ENCODE results near the gene C16orf96. TPM values are rescaled to one million over a fixed set of nuclear protein-coding genes. Genes with fewer than 3 reads are reported as not detected.
A peak's percentile ranks its signal among the peaks of the same experiment; 100 is the strongest.

The C16orf96 gene
- total and polyA plus RNA-seq, 4 experiments from 2014 or later, result 0.29 to 0.33 TPM; not detected in 2

DNA sequence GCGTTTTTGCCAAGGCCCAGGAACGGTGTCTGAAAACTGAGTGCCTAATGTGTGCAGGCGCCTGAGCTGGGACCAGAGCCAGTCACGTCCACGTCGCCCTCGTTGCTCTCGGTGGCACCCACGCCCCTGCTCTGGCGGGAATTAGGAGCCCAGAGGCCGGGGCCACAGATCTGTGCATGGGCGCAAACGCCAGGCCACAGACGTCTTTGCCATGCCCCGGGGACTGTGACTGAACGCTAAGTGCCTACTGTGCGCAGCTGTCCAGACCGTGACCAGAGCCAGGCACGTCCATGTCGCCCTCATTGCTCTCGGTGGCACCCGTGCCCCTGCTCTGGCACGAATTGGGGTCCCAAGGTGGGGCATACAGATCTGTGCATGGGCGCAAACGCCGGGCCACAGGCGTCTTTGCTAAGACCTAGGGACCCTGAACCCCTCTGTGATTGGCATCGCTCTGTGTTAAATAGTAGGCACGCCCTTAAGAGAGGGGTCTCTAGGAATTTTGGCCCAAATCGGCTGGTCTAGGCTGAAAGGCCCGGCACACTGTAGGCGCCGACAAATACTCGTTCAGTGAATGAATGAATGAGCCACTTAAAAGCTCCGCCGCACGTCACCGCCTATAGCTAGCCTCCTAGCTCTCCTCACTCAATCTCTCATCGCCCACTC, 59.4 kb downstream of the C16orf96 start:
- Histone ChIP-seq H3K36me3 (ENCODE audit: insufficient read depth, low read length) (no peaks in the 10 kb centered on the region), H3K27ac (ENCODE audit: low read depth, low read length) (peak overlapping the region; percentile 79), H3K4me1 (ENCODE audit: insufficient read depth, low read length) (peaks cover 43% of the 10 kb centered on the region), H3K9me3 (ENCODE audit: control insufficient read depth in 1 of 2, low read length in 2 of 2) (no peaks in the 10 kb centered on the region), H3K27me3 (ENCODE audit: insufficient read depth, low read length) (no peaks in the 10 kb centered on the region), H3K4me3 (ENCODE audit: low read length in 2 of 2) (peak overlapping the region; percentile 49 to 66)
- no peaks in the 10 kb centered on the region for H3K27me3 Mint-ChIP-seq
- intact Hi-C loops (cut with micrococcal nuclease), result loop anchor here (1.0 to 10.0 kb wide), 14 partner anchors 9 to 343 kb away; partner anchors contain the start of genes ANKS3, CDIP1, CORO7 and DNAAF8
- peaks cover 0 to 7% of the 10 kb centered on the region in 2 donors for H3K36me3 Mint-ChIP-seq
- H3K27ac Mint-ChIP-seq, result peak overlapping the region; percentile 95 to 100 (median 98)
- POLR2A ChIA-PET (ENCODE audit: partially characterized antibody), result interaction anchor here (0.8 to 4.6 kb wide), 21 partner anchors 8 to 1158 kb away, joined by 3 to 51 read pairs (median 8); partner anchors contain the start of genes ANKS3, CDIP1, CORO7 and DNAAF8
- peak in 3 of 5 donors; percentile 7 to 53 (median 9) for DNase-seq
- peaks cover 5 to 41% (median 25%) of the 10 kb centered on the region in 4 donors for H3K4me1 Mint-ChIP-seq
- peak overlapping the region; percentile 91 to 97 (median 94) for H3K4me3 Mint-ChIP-seq
- H3K9me3 Mint-ChIP-seq, result no peaks in the 10 kb centered on the region
- CTCF ChIA-PET (ENCODE audit: partially characterized antibody), result interaction anchor here (0.6 to 2.3 kb wide), 8 partner anchors 9 to 119 kb away, joined by 3 to 11 read pairs (median 4); partner anchors contain the start of genes ANKS3, DNAAF8, MGRN1 and NUDT16L1

DNA sequence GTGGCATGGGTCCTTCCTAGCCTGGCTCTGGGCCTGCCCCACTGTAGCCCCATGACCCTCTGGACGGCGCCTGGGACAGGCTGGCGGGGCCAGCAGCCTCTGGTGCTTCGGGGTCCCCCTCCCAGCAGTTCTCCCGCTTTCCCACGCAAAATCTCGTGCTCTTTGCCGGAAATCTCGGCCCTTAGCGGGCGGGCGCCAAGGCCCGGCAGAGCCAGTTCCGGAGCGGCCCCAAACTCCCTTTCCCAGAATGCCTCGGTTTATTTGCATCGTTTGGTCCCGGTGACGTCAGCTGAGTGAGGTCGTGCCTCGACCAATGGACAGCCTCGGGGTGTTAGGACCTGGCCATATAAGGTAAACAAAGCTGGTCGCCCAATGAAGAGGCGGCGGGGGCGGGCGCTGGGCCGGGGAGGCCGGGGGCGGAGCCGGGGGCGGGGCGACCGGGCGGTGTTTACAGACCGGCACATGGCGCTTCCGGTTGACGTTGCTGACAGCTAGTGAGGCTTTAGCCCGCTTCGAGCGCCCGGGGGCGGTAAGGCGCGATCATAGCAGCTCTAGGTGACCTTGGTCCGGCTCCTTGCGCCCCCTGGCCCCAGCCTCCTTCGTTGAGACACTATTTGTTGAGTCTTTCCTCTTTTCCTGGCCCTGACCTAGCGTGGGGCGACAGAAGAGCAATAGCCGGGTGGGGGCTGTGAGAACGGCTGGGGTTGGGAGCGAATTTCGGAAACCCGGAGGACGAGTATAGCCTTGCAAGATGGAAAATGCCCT, 60.1 kb downstream of the C16orf96 start:
- H3K4me1 ChIP-seq (ENCODE audit: insufficient read depth, low read length), result peaks cover 43% of the 10 kb centered on the region
- POLR2A ChIA-PET (ENCODE audit: partially characterized antibody), result interaction anchor here (0.7 to 4.6 kb wide), 30 partner anchors 9 to 1159 kb away, joined by 3 to 51 read pairs (median 4); partner anchors contain the start of genes ANKS3, CDIP1, CORO7 and DNAAF8

DNA sequence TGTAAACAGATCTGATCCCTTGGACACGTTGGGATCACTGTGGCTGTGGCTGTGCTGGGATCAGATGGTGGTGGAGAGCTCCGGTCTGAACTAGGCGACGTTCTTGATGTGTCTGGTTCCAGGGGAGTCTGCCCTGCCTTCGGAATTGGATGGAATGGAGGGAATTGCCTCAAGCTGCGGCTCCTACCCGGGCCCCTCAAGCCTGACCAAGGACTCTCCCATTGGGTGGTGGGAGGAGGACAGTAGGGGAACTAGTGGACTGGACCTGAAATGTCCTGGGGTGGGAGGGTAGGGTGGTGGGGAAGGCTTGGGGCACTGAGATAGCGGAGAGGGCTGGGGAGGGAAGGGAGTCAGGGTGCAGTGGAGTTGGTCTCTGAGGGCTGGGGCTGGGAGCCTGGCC, 61.7 kb downstream of the C16orf96 start:
- H3K36me3 Mint-ChIP-seq, result peaks cover 0 to 7% of the 10 kb centered on the region in 2 donors
- intact Hi-C loops (cut with micrococcal nuclease), result loop anchor here (2.0 to 10.0 kb wide), 6 partner anchors 79 to 267 kb away; partner anchors contain the start of genes CDIP1, GLYR1, HMOX2 and NMRAL1
- H3K4me3 ChIP-seq (ENCODE audit: low read length in 2 of 2), result no peak overlapping the region
- ChIA-PET CTCF (ENCODE audit: partially characterized antibody) (interaction anchor here (0.6 to 1.6 kb wide), 2 partner anchors 32 to 78 kb away, joined by 4 read pairs; no protein-coding TSS in a partner anchor), POLR2A (ENCODE audit: partially characterized antibody) (interaction anchor here (1.1 to 2.8 kb wide), 3 partner anchors 112 to 150 kb away, joined by 4 to 22 read pairs (median 13); partner anchors contain the start of genes ANKS3 and DNAAF8)
- H3K36me3 ChIP-seq (ENCODE audit: insufficient read depth, low read length), result no peaks in the 10 kb centered on the region
- H3K4me3 Mint-ChIP-seq, result peak overlapping the region in 3 of 8 donors; percentile 25 to 49 (median 40)
- no peaks in the 10 kb centered on the region for H3K9me3 ChIP-seq (ENCODE audit: control insufficient read depth in 1 of 2, low read length in 2 of 2)
- H3K27me3 Mint-ChIP-seq, result no peaks in the 10 kb centered on the region
- H3K4me1 ChIP-seq (ENCODE audit: insufficient read depth, low read length), result peaks cover 36% of the 10 kb centered on the region
- no peaks in the 10 kb centered on the region for H3K27me3 ChIP-seq (ENCODE audit: insufficient read depth, low read length)
- H3K27ac ChIP-seq (ENCODE audit: low read depth, low read length), result no peak overlapping the region
- DNase-seq, result no peak
- H3K9me3 Mint-ChIP-seq, result no peaks in the 10 kb centered on the region
- peaks cover 4 to 39% (median 22%) of the 10 kb centered on the region in 4 donors for H3K4me1 Mint-ChIP-seq
- peak overlapping the region in 4 of 7 donors; percentile 6 to 57 (median 20) for H3K27ac Mint-ChIP-seq

More for the DNA sequence above, 60.1 kb downstream of the C16orf96 start:
- H3K9me3 ChIP-seq (ENCODE audit: control insufficient read depth in 1 of 2, low read length in 2 of 2), result no peaks in the 10 kb centered on the region
- Mint-ChIP-seq H3K27me3 (no peaks in the 10 kb centered on the region), H3K9me3 (no peaks in the 10 kb centered on the region), H3K27ac (peak overlapping the region; percentile 95 to 100 (median 99)), H3K4me1 (peaks cover 5 to 39% (median 25%) of the 10 kb centered on the region in 4 donors), H3K4me3 (peak overlapping the region; percentile 94 to 97 (median 95)), H3K36me3 (peaks cover 0 to 7% of the 10 kb centered on the region in 2 donors)
- CTCF ChIA-PET (ENCODE audit: partially characterized antibody), result interaction anchor here (0.6 to 2.3 kb wide), 13 partner anchors 8 to 118 kb away, joined by 3 to 11 read pairs (median 4); partner anchors contain the start of genes ANKS3, DNAAF8, MGRN1 and NUDT16L1
- no peaks in the 10 kb centered on the region for H3K36me3 ChIP-seq (ENCODE audit: insufficient read depth, low read length)
- peak overlapping the region; percentile 65 to 79 for H3K4me3 ChIP-seq (ENCODE audit: low read length in 2 of 2)
- peak overlapping the region; percentile 89 for H3K27ac ChIP-seq (ENCODE audit: low read depth, low read length)
- intact Hi-C loops (cut with micrococcal nuclease), result loop anchor here (1.0 to 10.0 kb wide), 14 partner anchors 8 to 342 kb away; partner anchors contain the start of genes ANKS3, CDIP1, CORO7 and DNAAF8
- no peaks in the 10 kb centered on the region for H3K27me3 ChIP-seq (ENCODE audit: insufficient read depth, low read length)
- DNase-seq, result peak; percentile 98 to 100 (median 99)

DNA sequence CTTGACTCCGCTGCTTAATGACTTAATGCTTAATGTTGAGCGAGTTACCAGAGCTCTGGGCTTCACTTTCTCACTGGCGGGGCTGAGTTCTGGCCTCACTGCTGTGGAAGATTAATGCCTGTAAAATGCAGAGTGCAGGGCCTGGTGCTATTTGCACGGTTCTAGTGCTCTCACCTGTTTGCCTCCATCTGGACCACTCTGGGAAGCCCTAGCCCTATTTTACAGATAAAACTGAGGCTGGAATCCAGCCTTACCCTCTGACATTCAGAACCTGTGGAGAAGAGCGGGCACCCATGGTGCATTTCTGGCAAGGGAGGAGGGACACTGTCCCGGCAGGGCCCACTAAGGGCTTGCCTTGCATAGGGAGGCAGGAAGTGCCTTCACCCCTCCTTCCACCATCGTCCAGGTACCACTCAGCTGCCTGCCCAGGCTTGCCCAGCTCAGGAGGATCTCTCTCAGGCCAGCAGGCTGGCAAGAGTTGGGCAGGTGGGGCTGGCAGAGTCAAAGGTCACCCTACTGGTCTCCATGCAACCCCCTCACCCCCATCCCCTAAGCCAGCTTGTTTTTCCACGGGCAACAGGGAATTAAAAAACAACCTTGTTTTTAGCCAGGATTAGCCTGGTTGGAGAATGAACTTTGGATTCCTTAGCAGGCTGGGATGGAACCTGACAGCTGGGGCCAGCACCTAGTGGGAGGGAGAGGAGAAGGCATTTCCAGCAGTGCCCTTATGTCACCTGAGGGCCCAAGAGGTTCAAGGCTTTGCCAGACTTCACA, 62.7 kb downstream of the C16orf96 start:
- POLR2A ChIA-PET (ENCODE audit: partially characterized antibody), result interaction anchor here (1.1 kb wide), 1 partner anchor 113 kb away, joined by 4 read pairs; no protein-coding TSS in a partner anchor
- no peaks in the 10 kb centered on the region for H3K9me3 ChIP-seq (ENCODE audit: control insufficient read depth in 1 of 2, low read length in 2 of 2)
- H3K4me3 ChIP-seq (ENCODE audit: low read length in 2 of 2), result no peak overlapping the region
- H3K4me3 Mint-ChIP-seq, result no peak overlapping the region
- H3K36me3 Mint-ChIP-seq, result peaks cover 0 to 7% of the 10 kb centered on the region in 2 donors
- no peaks in the 10 kb centered on the region for H3K27me3 Mint-ChIP-seq
- peak overlapping the region in 1 of 7 donors; percentile 53 for H3K27ac Mint-ChIP-seq
- no peak for DNase-seq
- CTCF ChIA-PET (ENCODE audit: partially characterized antibody), result no interaction called here
- intact Hi-C loops (cut with micrococcal nuclease), result loop anchor here (10.0 kb wide), 2 partner anchors 144 to 186 kb away; partner anchors contain the start of genes HMOX2, NMRAL1 and ROGDI
- H3K4me1 ChIP-seq (ENCODE audit: insufficient read depth, low read length), result peaks cover 30% of the 10 kb centered on the region
- H3K27me3 ChIP-seq (ENCODE audit: insufficient read depth, low read length), result no peaks in the 10 kb centered on the region
- H3K4me1 Mint-ChIP-seq, result peaks cover 4 to 38% (median 18%) of the 10 kb centered on the region in 4 donors
- H3K36me3 ChIP-seq (ENCODE audit: insufficient read depth, low read length), result no peaks in the 10 kb centered on the region
- no peaks in the 10 kb centered on the region for H3K9me3 Mint-ChIP-seq
- H3K27ac ChIP-seq (ENCODE audit: low read depth, low read length), result no peak overlapping the region

DNA sequence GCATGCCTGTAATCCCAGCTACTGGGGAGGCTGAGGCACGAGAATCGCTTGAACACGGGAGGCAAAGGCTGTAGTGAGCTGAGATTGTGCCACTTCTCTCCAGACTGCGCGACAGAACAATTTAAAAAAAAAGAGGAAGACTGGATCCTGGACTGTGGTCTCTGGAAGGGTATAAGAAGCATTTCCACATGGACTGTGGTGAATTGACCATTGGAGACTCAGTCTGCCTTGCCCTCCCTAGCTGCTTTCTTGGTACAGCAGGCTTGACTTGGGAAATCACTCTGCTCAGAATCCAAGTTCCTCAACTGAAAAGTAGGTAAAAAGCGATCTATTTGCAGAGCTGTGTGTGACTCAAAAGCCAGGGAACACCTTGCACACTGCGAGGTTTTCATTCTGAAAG, 67.5 kb downstream of the C16orf96 start:
- peak overlapping the region in 6 of 7 donors; percentile 74 to 100 (median 94) for H3K27ac Mint-ChIP-seq
- intact Hi-C loops (cut with micrococcal nuclease), result no loop called here
- peaks cover 0 to 7% of the 10 kb centered on the region in 2 donors for H3K36me3 Mint-ChIP-seq
- Histone ChIP-seq H3K27ac (ENCODE audit: low read depth, low read length) (peak overlapping the region; percentile 94), H3K4me1 (ENCODE audit: insufficient read depth, low read length) (peaks cover 25% of the 10 kb centered on the region), H3K27me3 (ENCODE audit: insufficient read depth, low read length) (no peaks in the 10 kb centered on the region), H3K36me3 (ENCODE audit: insufficient read depth, low read length) (no peaks in the 10 kb centered on the region), H3K9me3 (ENCODE audit: control insufficient read depth in 1 of 2, low read length in 2 of 2) (no peaks in the 10 kb centered on the region), H3K4me3 (ENCODE audit: low read length in 2 of 2) (peak overlapping the region in 1 of 2 donors; percentile 38)
- DNase-seq, result no peak
- peak overlapping the region; percentile 40 to 97 (median 94) for H3K4me3 Mint-ChIP-seq
- CTCF ChIA-PET (ENCODE audit: partially characterized antibody), result interaction anchor here (0.6 to 2.2 kb wide), 24 partner anchors 8 to 370 kb away, joined by 3 to 17 read pairs (median 4); partner anchors contain the start of genes ANKS3, DNAAF8, TFAP4 and UBALD1
- H3K27me3 Mint-ChIP-seq, result no peaks in the 10 kb centered on the region
- no peaks in the 10 kb centered on the region for H3K9me3 Mint-ChIP-seq
- POLR2A ChIA-PET (ENCODE audit: partially characterized antibody), result interaction anchor here (0.5 to 4.4 kb wide), 13 partner anchors 9 to 772 kb away, joined by 3 to 51 read pairs (median 5); partner anchors contain the start of genes ANKS3, DNAAF8, NUDT16L1 and ROGDI
- peaks cover 18 to 40% (median 30%) of the 10 kb centered on the region in 4 donors for H3K4me1 Mint-ChIP-seq

Data from CD4-positive, alpha-beta memory T cell (primary cell).